ENCODE measurements around the gene CAMKMT.

CAMKMT gene

GRCh38 chr2:44807201-44808025 lies 445.7 kb downstream of the CAMKMT start:
- no peak for DNase-seq

GRCh38 chr2:44810892-44811530 lies 449.3 kb downstream of the CAMKMT start:
- DNase-seq = no peak

GRCh38 chr2:44813165-44813564 lies 451.4 kb downstream of the CAMKMT start:
- no peak for DNase-seq

GRCh38 chr2:44813658-44814057 lies 451.9 kb downstream of the CAMKMT start:
- no peak for DNase-seq

- DNase-seq = no peak
These were observed 455.5 kb downstream of the CAMKMT start for GRCh38 chr2:44817256-44817655.

- DNase-seq = no peak
These were observed 456.1 kb downstream of the CAMKMT start for GRCh38 chr2:44817673-44818335.

- no peak for DNase-seq
These were observed 457.3 kb downstream of the CAMKMT start for GRCh38 chr2:44819061-44819460.

GRCh38 chr2:44821500-44821899 lies 459.8 kb downstream of the CAMKMT start:
- no peak for DNase-seq

GRCh38 chr2:44822174-44822573 lies 460.4 kb downstream of the CAMKMT start:
- no peak for DNase-seq
